ENCODE results near the gene MUC22.
"Not testable (repeated sequence)": the region's sequence is repeated elsewhere in the genome, so short reads cannot be mapped to it uniquely, and the experiment has no call there.

The MUC22 gene

DNA sequence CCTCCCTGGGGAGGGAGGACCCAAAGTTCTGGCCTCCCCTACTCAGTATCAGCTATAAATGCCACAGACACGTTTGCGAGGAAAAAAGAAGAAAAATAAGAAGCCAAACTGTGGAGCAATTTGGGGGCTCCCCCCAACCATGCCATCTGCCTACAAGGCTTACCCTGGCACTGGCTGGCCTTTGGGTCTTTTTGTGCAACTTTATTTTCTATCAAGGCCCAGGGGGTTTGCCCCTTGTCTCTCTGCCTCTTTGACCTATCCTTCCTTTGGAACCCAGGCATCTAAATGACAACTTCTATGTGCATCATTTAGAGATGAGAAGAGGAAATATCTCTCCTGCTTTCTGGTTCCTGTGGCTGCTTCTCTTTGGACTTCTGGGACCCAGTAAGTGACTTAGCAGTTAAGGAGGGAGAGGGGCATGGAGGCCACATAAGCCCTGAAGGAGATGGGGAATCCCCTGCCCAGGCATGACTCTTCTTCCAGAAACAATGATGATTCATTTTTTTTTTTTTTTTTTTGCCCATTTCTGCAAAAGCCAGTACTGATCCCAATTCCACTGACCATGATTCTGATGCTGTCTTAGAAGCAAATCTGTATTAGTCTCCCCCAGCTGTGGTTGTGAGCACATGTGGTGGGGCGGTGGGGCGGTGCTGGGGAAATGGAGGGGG, at the start of gene MUC22:
MUC22 (plus strand) TSS at position 82 of the 668 bp plus-strand sequence; CDS start at position 315, 233 bp downstream.
- DNase-seq (ENCODE audit: low read depth, low spot score): no peak

DNA sequence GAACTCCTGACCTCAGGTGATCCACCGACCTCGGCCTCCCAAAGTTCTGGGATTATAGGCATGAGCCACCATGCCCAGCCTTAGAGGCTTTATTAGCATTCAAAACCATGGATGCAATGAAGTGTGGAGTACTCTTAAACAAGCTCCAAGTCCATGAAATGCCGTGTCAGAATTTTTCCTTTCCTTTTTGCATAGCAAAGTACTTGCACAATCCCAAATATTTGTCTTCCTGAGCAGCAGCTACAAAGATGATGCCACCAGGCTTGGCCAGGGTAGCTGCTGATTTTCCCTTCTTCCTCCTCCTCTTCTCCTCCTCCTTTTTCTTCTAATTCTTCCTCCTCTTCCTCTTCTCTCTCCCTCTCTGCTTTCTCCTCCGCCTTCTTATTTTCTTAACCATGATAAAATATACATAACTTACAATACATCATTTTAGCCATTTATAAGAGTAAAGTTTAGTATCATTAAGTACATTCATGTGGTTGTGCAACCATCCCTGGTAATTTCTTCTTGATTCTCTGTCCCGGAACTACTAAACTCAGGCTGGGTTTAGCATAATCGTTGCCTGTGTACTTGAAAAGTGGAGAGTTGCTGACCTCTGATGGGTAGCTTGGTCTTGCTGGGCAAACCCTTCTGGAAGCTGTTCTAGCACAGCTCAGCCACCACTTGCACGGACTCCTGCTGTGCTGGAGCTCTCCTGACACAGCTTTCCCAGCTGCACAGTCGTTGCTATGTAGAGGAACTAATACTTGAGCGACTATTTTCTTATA, 49.2 kb upstream of the MUC22 start:
- no peak for DNase-seq (ENCODE audit: low read depth, low spot score)

DNA sequence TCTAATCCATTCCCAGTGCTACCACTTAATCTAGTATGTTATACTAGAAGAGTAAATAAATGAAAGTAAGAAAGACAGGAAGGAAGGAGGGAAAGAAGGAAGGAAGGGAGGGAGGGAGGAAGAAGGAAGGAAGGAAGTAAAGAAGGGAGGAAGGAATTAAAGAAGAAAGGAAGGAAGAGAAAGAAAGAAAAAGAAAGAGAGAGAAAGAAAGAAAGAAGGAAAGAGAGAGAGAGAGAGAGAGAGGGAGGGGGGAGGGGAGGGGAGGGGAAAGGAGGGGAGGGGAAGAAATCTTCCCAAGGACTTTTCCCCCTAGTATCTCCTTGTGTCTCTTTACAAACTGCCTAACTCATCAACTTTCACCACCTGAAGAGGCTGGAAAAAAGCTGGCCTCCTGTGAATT, 47.6 kb upstream of the MUC22 start:
- DNase-seq (ENCODE audit: low read depth, low spot score): no peak

- no peak for DNase-seq (ENCODE audit: low read depth, low spot score)
Observed at GRCh38 chr6:30963641-30964040, 46.6 kb upstream of the MUC22 start.

DNA sequence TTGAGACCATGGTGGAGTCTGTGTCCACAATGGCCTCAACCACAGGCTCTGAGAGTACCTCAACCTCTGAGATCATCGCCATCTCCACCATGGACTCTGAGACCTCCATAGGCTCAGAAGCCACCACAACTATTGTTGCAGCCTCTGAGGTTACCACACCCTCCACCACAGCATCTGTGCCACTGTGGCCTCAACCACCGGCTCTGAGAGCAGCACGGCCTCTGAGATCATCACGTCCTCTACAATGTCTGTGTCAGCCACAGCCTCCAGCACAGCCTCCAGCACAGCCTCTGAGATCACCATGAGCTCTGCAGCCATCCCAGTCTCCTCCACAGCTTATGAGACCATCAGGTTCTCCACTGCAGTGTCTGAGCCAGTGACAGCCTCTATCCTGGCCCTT, 46.2 kb upstream of the MUC22 start:
- no peak for DNase-seq (ENCODE audit: low read depth, low spot score)

GRCh38 chr6:30965140-30965601, 45.1 kb upstream of the MUC22 start:
- DNase-seq (ENCODE audit: low read depth, low spot score): no peak

DNA sequence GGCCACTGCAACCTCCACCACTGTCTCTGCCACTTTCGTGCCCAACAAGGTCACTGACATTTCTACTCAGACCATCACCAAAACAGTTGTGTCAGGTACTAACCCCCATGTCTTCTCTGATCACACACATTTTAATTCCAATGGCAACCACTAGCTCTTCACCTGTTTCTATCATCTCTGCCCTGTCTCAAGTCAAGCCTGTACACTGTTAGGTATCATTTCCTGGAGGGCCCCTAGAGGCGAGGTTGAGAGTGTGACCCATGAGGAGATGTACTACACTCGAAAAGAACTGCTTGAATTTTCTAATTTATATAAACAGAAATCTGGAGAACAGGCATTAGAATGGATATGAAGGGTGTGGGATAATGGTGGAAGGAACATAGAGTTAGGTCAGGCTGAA, 44.1 kb upstream of the MUC22 start:
- no peak for DNase-seq (ENCODE audit: low read depth, low spot score)

DNA sequence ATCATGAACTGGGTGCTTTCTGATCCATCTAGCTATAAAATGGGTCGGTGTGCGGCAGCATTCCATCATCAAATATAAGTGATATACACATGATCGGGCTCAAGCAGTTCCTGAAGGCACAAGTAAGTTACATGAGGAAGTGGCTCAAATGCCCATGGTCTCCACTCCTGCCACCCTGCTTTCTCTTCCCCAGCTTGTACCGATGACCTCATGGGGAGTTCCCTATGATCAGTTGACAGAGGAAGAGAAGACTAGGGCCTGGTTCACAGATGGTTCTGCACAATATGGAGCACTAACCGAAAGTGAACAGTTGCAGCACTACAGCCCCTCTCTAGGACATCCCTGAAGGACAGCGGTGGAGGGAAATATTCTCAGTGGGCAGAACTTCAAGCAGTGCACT, 41.1 kb upstream of the MUC22 start:
- not testable (repeated sequence) for DNase-seq (ENCODE audit: low read depth, low spot score)

GRCh38 chr6:30970946-30971345, 39.3 kb upstream of the MUC22 start:
- no peak for DNase-seq (ENCODE audit: low read depth, low spot score)

DNA sequence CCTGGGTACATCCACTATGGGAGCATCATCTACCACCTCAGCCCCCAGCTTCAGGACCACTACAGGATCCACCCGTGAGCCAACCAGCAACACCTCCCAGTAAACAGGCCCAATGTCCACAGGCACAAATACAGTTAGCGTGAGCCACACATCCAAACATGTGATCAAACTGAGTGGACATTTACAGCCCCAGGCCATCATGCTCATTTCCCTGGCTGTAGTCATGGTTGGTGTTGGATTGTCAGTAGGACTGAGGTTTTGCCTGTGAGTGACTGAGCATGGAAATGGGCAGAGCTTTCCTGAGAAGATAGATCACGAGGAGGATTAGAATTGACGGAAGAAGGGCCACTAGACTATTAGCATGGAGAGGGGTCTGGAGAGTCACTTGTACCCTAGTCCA, 37.5 kb upstream of the MUC22 start:
- no peak for DNase-seq (ENCODE audit: low read depth, low spot score)

DNA sequence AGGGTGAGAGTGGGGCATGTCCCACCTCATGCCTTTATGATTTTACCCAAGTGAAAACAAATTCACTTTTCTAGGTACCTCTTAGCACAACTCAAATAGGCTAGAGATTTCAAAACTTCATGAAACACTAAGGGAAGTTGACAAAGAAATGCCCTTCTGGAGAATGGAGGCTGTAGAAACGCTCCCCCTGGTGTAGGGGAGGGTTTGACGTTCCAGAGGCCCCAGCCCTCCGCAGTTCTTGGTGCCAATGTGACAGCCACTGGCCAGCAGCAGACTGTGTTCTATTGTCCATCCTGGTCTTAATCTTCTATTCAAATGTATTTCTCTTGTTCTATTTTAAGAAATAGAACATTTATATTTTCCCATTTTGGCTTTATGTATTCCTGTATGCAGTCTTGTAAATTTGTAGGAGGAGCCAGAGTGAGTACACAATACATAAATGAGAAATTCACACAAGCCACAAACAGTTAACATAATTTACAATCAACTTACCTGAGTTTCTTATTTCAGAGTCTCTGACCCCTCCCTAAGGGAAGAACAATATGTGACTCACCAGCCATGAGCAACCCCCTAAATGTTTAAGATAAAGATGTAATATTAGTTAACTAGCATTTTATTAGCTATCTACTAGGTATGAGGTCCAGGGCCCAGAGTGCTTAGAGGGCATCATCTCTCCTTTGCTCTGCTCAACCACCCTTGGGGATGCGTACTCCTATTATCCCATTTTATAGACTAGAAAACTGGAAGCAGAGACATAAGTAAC, 35.6 kb upstream of the MUC22 start:
- no peak for DNase-seq (ENCODE audit: low read depth, low spot score)

GRCh38 chr6:30979141-30979540, 31.1 kb upstream of the MUC22 start:
- no peak for DNase-seq (ENCODE audit: low read depth, low spot score)

- DNase-seq (ENCODE audit: low read depth, low spot score): no peak
Observed at GRCh38 chr6:30979690-30980089, 30.6 kb upstream of the MUC22 start.

DNA sequence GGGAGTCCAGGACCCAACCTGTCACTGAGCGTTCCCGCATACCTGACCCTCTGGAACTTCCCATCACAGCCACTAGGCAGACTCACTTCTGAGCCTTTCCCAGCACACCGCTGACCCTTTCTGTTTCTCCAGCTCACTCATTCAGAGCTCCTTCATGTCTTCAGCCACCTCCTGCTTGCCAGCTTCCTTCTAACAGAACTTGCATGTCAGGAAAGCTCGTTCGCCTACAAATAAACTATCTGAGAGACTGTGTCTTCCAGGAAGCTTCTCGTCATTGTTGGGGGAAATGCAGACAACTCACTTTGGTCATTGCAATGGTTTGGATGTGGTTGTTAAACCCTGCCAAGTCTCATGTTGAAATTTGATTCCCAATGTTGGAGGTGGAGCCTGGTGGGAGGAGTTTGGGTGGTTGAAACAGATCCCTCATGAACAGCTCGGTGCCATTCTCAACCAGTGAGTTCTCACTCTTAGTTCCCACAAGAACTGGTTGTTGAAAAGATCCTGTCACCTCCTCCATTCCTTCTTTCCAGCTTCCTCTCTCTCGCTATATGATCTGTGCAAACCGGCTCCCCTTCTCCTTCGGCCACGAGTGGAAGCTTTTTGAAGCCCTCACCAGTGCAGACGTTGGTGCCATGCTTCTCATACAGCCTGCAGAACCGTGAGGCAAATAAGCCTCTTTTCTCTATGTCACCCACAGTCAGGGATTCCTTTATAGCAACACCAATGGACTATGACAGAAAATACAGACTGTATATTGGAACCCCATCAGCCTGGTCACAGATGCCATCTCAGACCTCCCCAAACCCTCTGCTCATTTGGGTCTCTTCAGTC, 28.1 kb upstream of the MUC22 start:
- no peak for DNase-seq (ENCODE audit: low read depth, low spot score)

DNA sequence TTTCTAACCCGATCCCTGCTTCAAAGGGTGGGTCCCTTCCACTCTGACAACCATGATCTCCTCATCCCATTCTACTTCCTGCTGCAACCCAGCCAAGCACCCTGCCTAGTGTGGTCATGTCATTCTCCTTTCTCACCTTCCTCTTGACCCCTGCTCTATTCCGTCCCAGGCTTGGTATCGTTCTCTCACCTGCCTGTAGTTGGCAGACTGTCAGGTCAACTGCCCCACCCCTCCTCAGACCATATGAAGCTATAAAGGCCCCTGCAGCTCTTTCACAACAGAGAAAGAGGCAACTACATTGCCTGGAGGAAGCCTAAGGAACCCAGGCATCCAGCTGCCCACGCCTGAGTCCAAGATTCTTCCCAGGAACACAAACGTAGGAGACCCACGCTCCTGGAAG, 26.8 kb upstream of the MUC22 start, which contains the start of gene MUC21:
MUC21 (plus strand) TSS at position 280 of the 400 bp plus-strand sequence. CDS start 241 bp downstream, outside the sequence.
- no peak for DNase-seq (ENCODE audit: low read depth, low spot score)

- DNase-seq (ENCODE audit: low read depth, low spot score): no peak
Observed at GRCh38 chr6:30985490-30985889, 24.8 kb upstream of the MUC22 start.

GRCh38 chr6:30987304-30987703, 23.0 kb upstream of the MUC22 start:
- no peak for DNase-seq (ENCODE audit: low read depth, low spot score)

- no peak for DNase-seq (ENCODE audit: low read depth, low spot score)
Observed at GRCh38 chr6:30988209-30988825, 22.0 kb upstream of the MUC22 start.

DNA sequence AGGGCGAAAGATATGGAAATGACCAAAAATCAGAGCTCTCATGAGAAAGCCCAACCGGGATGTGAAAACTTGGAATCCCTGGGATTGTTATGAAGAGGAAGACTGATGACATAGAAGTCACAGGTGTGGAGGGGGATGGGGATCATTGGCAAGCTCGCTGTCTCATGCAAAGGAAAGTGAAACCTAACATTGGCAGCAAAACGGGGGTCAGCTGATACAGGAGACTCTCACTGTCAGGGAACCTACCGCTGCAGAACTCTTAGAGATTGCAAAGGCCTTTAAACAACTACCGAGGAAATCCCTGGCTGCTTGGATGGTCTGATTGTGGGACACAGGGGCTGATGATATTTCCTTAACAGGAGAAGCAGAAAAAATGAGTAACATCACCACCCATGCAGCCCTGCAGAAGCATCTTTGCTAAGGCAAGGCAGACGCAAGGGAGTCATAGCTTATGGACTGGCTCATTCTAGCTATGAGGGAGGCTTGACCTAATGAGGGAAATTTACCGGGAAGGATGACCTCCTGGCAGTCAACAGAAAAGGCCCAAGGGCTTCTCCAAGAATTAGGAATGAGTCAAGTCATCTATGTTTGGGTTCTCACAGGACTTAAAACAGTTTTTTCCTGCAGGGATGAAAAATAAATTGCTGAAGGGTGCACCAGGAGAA, 19.7 kb upstream of the MUC22 start:
- no peak for DNase-seq (ENCODE audit: low read depth, low spot score)

DNA sequence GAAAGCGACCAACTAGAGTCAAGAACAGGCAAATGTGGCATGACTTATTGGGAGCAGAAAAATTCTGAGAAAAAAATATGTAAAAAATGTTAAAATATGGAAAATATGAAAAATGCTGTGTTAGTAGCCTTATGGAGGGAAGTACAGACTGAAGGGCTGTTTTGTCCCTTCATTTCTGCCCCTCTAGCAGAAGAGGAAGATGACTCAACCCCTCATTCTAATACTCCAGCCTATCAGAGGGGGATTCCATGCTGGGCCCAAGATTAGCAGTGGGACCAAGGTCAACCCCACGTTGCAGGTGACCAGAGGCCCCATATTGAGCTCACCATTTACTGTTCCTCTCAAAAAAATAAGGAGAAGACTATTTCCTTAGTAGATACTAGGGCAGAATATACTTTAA, 18.4 kb upstream of the MUC22 start:
- DNase-seq (ENCODE audit: low read depth, low spot score): no peak

All from activated naive CD8-positive, alpha-beta T cell treated with anti-CD3 and anti-CD28 coated beads, Interleukin-2, amount 50 U/mL, for 16 hours (primary cell).